ENCODE results near the gene IPMK. TPM values are rescaled to one million over a fixed set of nuclear protein-coding genes. Genes with fewer than 3 reads are reported as not detected.
"Not testable (repeated sequence)": the region's sequence is repeated elsewhere in the genome, so short reads cannot be mapped to it uniquely, and the experiment has no call there.

Gene IPMK
- total and polyA plus RNA-seq, 9 donors = 1.5 to 4.3 (median 2.8) TPM

GRCh38 chr10:58254644-58255043, 13.1 kb downstream of the IPMK start:
- 58 to 100% (median 60%) methylated on average over 1 of the region's 1 CpG for WGBS, 3 donors
- H3K27ac ChIP-seq = no peak overlapping the region

DNA sequence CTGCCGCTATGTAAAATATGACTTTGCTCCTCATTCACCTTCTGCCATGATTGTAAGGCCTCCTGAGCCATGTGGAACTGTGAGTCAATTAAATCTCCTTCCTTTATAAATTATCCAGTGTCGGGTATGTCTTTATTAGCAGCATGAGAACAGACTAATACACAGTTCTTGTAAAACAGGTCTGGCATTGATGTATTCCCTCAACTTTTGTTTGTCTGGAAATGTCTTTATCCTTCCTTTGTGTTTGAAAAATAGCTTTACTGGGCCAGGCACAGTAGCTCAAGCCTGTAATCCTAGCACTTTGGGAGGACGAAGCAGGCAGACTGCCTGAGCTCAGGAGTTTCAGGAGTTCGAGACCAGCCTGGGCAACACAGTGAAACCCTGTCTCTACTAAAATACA, 14.5 kb downstream of the IPMK start:
- no peak for DNase-seq
- WGBS, 3 donors = 84 to 98% (median 85%) methylated on average over 4 of the region's 4 CpGs
- intact Hi-C loops (cut with DNase I) = no loop called here
- Histone ChIP-seq H3K27me3 (no peaks in the 10 kb centered on the region), H3K36me3 (no peaks in the 10 kb centered on the region), H3K27ac (no peak overlapping the region), H3K9me3 (no peaks in the 10 kb centered on the region), H3K4me3 (no peak overlapping the region), H3K4me1 (ENCODE audit: insufficient read depth) (no peaks in the 10 kb centered on the region)
- TF ChIP-seq CTCF (IDR thresholded peaks at IDR 0.05) (no peak), EP300 (IDR thresholded peaks at IDR 0.05) (no peak), POLR2A (IDR thresholded peaks at IDR 0.05) (no peak)

More at GRCh38 chr10:58254644-58255043, 13.1 kb downstream of the IPMK start:
- H3K9me3 ChIP-seq = no peaks in the 10 kb centered on the region
- H3K4me1 ChIP-seq (ENCODE audit: insufficient read depth) = no peaks in the 10 kb centered on the region
- H3K27me3 ChIP-seq = no peaks in the 10 kb centered on the region
- intact Hi-C loops (cut with DNase I) = no loop called here
- no peak overlapping the region for H3K4me3 ChIP-seq
- no peak for DNase-seq
- TF ChIP-seq POLR2A (IDR thresholded peaks at IDR 0.05) = no peak
- TF ChIP-seq CTCF (IDR thresholded peaks at IDR 0.05) = no peak
- TF ChIP-seq EP300 (IDR thresholded peaks at IDR 0.05) = no peak
- no peaks in the 10 kb centered on the region for H3K36me3 ChIP-seq

DNA sequence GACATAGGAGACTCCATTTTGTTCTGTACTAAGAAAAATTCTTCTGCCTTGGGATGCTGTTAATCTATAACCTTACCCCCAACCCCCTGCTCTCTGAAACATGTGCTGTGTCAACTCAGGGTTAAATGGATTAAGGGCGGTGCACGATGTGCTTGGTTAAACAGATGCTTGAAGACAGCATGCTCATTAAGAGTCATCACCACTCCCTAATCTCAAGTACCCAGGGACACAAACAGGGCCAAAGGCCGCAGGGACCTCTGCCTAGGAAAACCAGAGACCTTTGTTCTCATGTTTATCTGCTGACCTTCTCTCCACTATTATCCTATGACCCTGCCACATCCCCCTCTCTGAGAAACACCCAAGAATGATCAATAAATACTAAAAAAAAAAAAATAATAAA, 23.0 kb downstream of the IPMK start:
- H3K9me3 ChIP-seq; H3K27me3 ChIP-seq; H3K36me3 ChIP-seq; H3K4me1 ChIP-seq (ENCODE audit: insufficient read depth); intact Hi-C loops (cut with DNase I); H3K4me3 ChIP-seq; DNase-seq; H3K27ac ChIP-seq: not testable (repeated sequence)
- WGBS, 3 donors = 89 to 96% (median 93%) methylated on average over 3 of the region's 3 CpGs

GRCh38 chr10:58244242-58244641, 23.5 kb downstream of the IPMK start:
- 94 to 98% (median 94%) methylated on average over 15 to 25 of the region's 28 CpGs for WGBS, 3 donors

DNA sequence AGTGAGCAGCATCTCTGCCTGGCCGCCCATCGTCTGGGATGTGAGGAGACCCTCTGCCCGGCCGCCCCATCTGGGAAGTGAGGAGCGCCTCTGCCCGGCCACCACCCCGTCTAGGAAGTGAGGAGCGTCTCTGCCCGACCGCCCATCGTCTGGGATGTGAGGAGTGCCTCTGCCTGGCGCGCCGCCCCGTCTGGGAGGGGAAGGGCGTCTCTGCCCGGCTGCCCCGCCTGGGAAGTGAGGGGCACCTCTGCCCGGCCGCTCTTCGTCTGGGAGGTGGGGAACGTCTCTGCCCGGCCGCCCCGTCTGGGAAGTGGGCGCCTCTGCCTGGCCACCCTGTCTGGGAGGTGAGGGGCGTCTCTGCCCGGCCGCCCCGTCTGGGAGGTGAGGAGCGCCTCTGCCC, 23.9 kb downstream of the IPMK start:
- H3K27ac ChIP-seq = not testable (repeated sequence)

More at GRCh38 chr10:58244242-58244641, 23.5 kb downstream of the IPMK start:
- H3K9me3 ChIP-seq; H3K36me3 ChIP-seq; H3K27ac ChIP-seq; H3K27me3 ChIP-seq; DNase-seq; H3K4me1 ChIP-seq (ENCODE audit: insufficient read depth); intact Hi-C loops (cut with DNase I); H3K4me3 ChIP-seq: not testable (repeated sequence)

DNA sequence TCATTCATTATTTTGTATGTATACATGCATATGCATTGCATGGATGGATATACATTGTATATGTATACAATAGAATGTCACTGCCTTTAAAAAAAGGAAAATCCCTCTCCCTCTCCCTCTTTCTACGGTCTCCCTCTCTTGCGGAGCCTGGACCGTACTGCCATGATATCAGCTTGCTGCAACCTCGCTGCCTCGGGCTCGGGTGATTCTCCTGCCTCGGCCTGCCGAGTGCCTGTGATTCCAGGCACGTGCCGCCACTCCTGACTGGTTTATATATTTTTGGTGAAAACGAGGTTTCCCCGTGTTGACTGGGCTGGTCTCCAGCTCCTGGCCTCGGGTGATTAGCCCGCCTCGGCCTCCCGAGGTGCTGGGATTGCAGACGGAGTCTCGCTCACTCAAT, 24.4 kb downstream of the IPMK start:
- intact Hi-C loops (cut with DNase I) = no loop called here
- no peak for DNase-seq
- Histone ChIP-seq H3K9me3 (no peaks in the 10 kb centered on the region), H3K4me1 (ENCODE audit: insufficient read depth) (no peaks in the 10 kb centered on the region), H3K36me3 (no peaks in the 10 kb centered on the region), H3K27ac (no peak overlapping the region), H3K4me3 (no peak overlapping the region), H3K27me3 (no peaks in the 10 kb centered on the region)
- TF ChIP-seq CTCF (IDR thresholded peaks at IDR 0.05) (no peak), EP300 (IDR thresholded peaks at IDR 0.05) (no peak), POLR2A (IDR thresholded peaks at IDR 0.05) (no peak)
- 95 to 96% (median 96%) methylated on average over 18 of the region's 18 CpGs for WGBS, 3 donors

More for the DNA sequence above, 23.9 kb downstream of the IPMK start:
- H3K4me3 ChIP-seq; H3K4me1 ChIP-seq (ENCODE audit: insufficient read depth); H3K36me3 ChIP-seq; DNase-seq; H3K27me3 ChIP-seq; intact Hi-C loops (cut with DNase I); H3K9me3 ChIP-seq: not testable (repeated sequence)
- WGBS, 3 donors = 92 to 99% (median 97%) methylated on average over 16 to 31 of the region's 31 CpGs

All from ovary (tissue), 9 donors.